ENCODE data around the gene ZMIZ1. TPM values are rescaled to one million over a fixed set of nuclear protein-coding genes. Genes with fewer than 3 reads are reported as not detected.

Gene ZMIZ1
- polyA plus RNA-seq, 3 donors, result 3.3 to 64.6 (median 8.9) TPM

- Mint-ChIP-seq H3K4me1 (no peaks in the 10 kb centered on the region), H3K4me3 (no peak overlapping the region), H3K36me3 (peaks cover 78 to 93% of the 10 kb centered on the region in 2 donors), H3K27ac (peak overlapping the region in 2 of 7 donors; percentile 15 to 69), H3K9me3 (no peaks in the 10 kb centered on the region), H3K27me3 (ENCODE audit: low read depth in 3 of 3) (no peaks in the 10 kb centered on the region)
- WGBS (ENCODE audit: insufficient coverage), result 80% methylated on average over 12 of the region's 13 CpGs
- H3K27ac ChIP-seq (ENCODE audit: low read depth in 1 of 2, low read length in 2 of 2), result no peak overlapping the region
- DNase-seq, result no peak
- H3K9me3 ChIP-seq (replicated peaks in 1 of 2; ENCODE audit: control insufficient read depth in 1 of 2, insufficient read depth in 1 of 2, low read length in 2 of 2), result no peaks in the 10 kb centered on the region
- peaks cover 73 to 93% of the 10 kb centered on the region in 2 donors for H3K36me3 ChIP-seq (replicated peaks in 1 of 2; ENCODE audit: control insufficient read depth in 1 of 2, insufficient read depth in 2 of 2, low read length in 2 of 2)
- H3K27me3 ChIP-seq (ENCODE audit: control insufficient read depth in 2 of 2, insufficient read depth in 2 of 2, low read length in 2 of 2), result no peaks in the 10 kb centered on the region
- H3K4me1 ChIP-seq (ENCODE audit: control insufficient read depth in 1 of 2, insufficient read depth in 2 of 2, low read length in 2 of 2), result no peaks in the 10 kb centered on the region
- no peak overlapping the region for H3K4me2 ChIP-seq (replicated peaks; ENCODE audit: extremely low read depth, low read length, poor library complexity, severe bottlenecking)
- H3K79me2 ChIP-seq (ENCODE audit: insufficient read depth, low read length), result no peaks in the 10 kb centered on the region
- TF ChIP-seq, protein P1, sequence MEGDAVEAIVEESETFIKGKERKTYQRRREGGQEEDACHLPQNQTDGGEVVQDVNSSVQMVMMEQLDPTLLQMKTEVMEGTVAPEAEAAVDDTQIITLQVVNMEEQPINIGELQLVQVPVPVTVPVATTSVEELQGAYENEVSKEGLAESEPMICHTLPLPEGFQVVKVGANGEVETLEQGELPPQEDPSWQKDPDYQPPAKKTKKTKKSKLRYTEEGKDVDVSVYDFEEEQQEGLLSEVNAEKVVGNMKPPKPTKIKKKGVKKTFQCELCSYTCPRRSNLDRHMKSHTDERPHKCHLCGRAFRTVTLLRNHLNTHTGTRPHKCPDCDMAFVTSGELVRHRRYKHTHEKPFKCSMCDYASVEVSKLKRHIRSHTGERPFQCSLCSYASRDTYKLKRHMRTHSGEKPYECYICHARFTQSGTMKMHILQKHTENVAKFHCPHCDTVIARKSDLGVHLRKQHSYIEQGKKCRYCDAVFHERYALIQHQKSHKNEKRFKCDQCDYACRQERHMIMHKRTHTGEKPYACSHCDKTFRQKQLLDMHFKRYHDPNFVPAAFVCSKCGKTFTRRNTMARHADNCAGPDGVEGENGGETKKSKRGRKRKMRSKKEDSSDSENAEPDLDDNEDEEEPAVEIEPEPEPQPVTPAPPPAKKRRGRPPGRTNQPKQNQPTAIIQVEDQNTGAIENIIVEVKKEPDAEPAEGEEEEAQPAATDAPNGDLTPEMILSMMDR (IDR thresholded peaks at IDR 0.05), result no peak
- no peak overlapping the region for H3K9ac ChIP-seq (ENCODE audit: insufficient read depth, low read length, poor library complexity, severe bottlenecking)
- H4K20me1 ChIP-seq (ENCODE audit: insufficient read depth, low read length), result peaks cover 76% of the 10 kb centered on the region
- no peak overlapping the region for H2AFZ ChIP-seq (ENCODE audit: insufficient read depth, low read depth, low read length, poor library complexity, severe bottlenecking)
- H3K4me3 ChIP-seq (replicated peaks in 1 of 3; ENCODE audit: low read depth in 2 of 3, low read length in 3 of 3), result no peak overlapping the region
- intact Hi-C loops (cut with micrococcal nuclease), result no loop called here
These were observed 142.8 kb downstream of the ZMIZ1 start for GRCh38 chr10:79211616-79212015.

GRCh38 chr10:79215531-79215930 lies 146.8 kb downstream of the ZMIZ1 start:
- Mint-ChIP-seq H3K9me3 (no peaks in the 10 kb centered on the region), H3K27me3 (ENCODE audit: low read depth in 3 of 3) (peaks cover 0 to 2% (median 0%) of the 10 kb centered on the region in 3 donors), H3K27ac (peak overlapping the region in 3 of 7 donors; percentile 22 to 83 (median 63)), H3K4me3 (no peak overlapping the region), H3K4me1 (peaks cover 3% of the 10 kb centered on the region), H3K36me3 (peaks cover 76 to 92% of the 10 kb centered on the region in 2 donors)
- H3K36me3 ChIP-seq (replicated peaks in 1 of 2; ENCODE audit: control insufficient read depth in 1 of 2, insufficient read depth in 2 of 2, low read length in 2 of 2), result peaks cover 66 to 94% of the 10 kb centered on the region in 2 donors
- TF ChIP-seq, protein P1 (IDR thresholded peaks at IDR 0.05), result no peak
- no peak overlapping the region for H3K9ac ChIP-seq (ENCODE audit: insufficient read depth, low read length, poor library complexity, severe bottlenecking)
- no peak for DNase-seq
- no peaks in the 10 kb centered on the region for H3K79me2 ChIP-seq (ENCODE audit: insufficient read depth, low read length)
- peaks cover 79% of the 10 kb centered on the region for H4K20me1 ChIP-seq (ENCODE audit: insufficient read depth, low read length)
- no peaks in the 10 kb centered on the region for H3K4me1 ChIP-seq (ENCODE audit: control insufficient read depth in 1 of 2, insufficient read depth in 2 of 2, low read length in 2 of 2)
- intact Hi-C loops (cut with micrococcal nuclease), result no loop called here
- H3K4me3 ChIP-seq (replicated peaks in 1 of 3; ENCODE audit: low read depth in 2 of 3, low read length in 3 of 3), result no peak overlapping the region
- WGBS (ENCODE audit: insufficient coverage), result 94% methylated on average over 4 of the region's 5 CpGs
- no peak overlapping the region for H2AFZ ChIP-seq (ENCODE audit: insufficient read depth, low read depth, low read length, poor library complexity, severe bottlenecking)
- no peaks in the 10 kb centered on the region for H3K27me3 ChIP-seq (ENCODE audit: control insufficient read depth in 2 of 2, insufficient read depth in 2 of 2, low read length in 2 of 2)
- no peaks in the 10 kb centered on the region for H3K9me3 ChIP-seq (replicated peaks in 1 of 2; ENCODE audit: control insufficient read depth in 1 of 2, insufficient read depth in 1 of 2, low read length in 2 of 2)
- H3K4me2 ChIP-seq (replicated peaks; ENCODE audit: extremely low read depth, low read length, poor library complexity, severe bottlenecking), result no peak overlapping the region
- H3K27ac ChIP-seq (ENCODE audit: low read depth in 1 of 2, low read length in 2 of 2), result no peak overlapping the region
